Stomach (tissue), 4 donors: Measurements from ENCODE around the gene IST1.
"Not testable (repeated sequence)": the region's sequence is repeated elsewhere in the genome, so short reads cannot be mapped to it uniquely, and the experiment has no call there.

ENCODE experiments used
- EP300 ChIP-seq: sonication (generic); formaldehyde crosslinking; IDR thresholded peaks from one replicate; pipeline ENCODE4 v1.6.1; 2017; ENCODE audit warnings: antibody characterized with exemption
- POLR2A ChIP-seq, 4 donors: fragments of 450-650 bp; IDR thresholded peaks; one replicate each; pipeline ENCODE4 v1.6.1; 2016; ENCODE audit warnings: antibody characterized with exemption in 4 of 4, control low read depth in 2 of 4, mild to moderate bottlenecking in 1 of 4, moderate library complexity in 1 of 4
- TF ChIP-seq, protein P1 (sequence below), 7 experiments: fragments of 450-650 bp in 4 of 7; fragments of 200-600 bp in 3 of 7; sonication (generic) in 3 of 7; IDR thresholded peaks; one replicate each; pipeline ENCODE4 v1.5.1; 2016 to 2019; ENCODE audit warnings: antibody characterized with exemption in 7 of 7, control low read depth in 2 of 7, mild to moderate bottlenecking in 1 of 7

GRCh38 chr16:71867175-71867574 lies 28.2 kb upstream of the IST1 start:
- not testable (repeated sequence) for TF ChIP-seq EP300; POLR2A (IDR thresholded peaks at IDR 0.05)
- TF ChIP-seq, protein P1, sequence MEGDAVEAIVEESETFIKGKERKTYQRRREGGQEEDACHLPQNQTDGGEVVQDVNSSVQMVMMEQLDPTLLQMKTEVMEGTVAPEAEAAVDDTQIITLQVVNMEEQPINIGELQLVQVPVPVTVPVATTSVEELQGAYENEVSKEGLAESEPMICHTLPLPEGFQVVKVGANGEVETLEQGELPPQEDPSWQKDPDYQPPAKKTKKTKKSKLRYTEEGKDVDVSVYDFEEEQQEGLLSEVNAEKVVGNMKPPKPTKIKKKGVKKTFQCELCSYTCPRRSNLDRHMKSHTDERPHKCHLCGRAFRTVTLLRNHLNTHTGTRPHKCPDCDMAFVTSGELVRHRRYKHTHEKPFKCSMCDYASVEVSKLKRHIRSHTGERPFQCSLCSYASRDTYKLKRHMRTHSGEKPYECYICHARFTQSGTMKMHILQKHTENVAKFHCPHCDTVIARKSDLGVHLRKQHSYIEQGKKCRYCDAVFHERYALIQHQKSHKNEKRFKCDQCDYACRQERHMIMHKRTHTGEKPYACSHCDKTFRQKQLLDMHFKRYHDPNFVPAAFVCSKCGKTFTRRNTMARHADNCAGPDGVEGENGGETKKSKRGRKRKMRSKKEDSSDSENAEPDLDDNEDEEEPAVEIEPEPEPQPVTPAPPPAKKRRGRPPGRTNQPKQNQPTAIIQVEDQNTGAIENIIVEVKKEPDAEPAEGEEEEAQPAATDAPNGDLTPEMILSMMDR (IDR thresholded peaks at IDR 0.05) = not testable (repeated sequence)
